Caco-2 (cell line): ENCODE results near the gene ZBTB38. TPM values are rescaled to one million over a fixed set of nuclear protein-coding genes. Genes with fewer than 3 reads are reported as not detected.
A peak's percentile ranks its signal among the peaks of the same experiment; 100 is the strongest.

ENCODE experiments used
- BruUV-seq: library from RNA; stranded (reverse); fragments of 400-500 nt; replicated peaks from 2 replicates; lab custom pipeline; 2021; lab: Mats Ljungman, UMichigan
- CTCF ChIA-PET: fragments of 300-600 bp; sonication (Branson Sonifier 250); formaldehyde crosslinking; loops from one replicate; lab custom pipeline; 2022; ENCODE audit warnings: antibody characterized with exemption; lab: Charles Lee
- POLR2A ChIA-PET: fragments of 300-600 bp; sonication (Branson Sonifier 250); formaldehyde crosslinking; loops from one replicate; lab custom pipeline; 2022; ENCODE audit warnings: antibody characterized with exemption; lab: Charles Lee
- DNase-seq, 2 experiments: peaks; one replicate each; pipeline versions ENCODE4 v3.0.0 to v3.0.0-alpha.2; 2020 to 2022
- H3K27me3 ChIP-seq: replicated peaks from 2 replicates; pipeline ENCODE4 v1.6.0; 2011; ENCODE audit warnings: low read length; ENCODE audit not compliant: control insufficient read depth, insufficient read depth
- H3K36me3 ChIP-seq: 2 replicates; pipeline ENCODE4 v1.5.1; 2011; ENCODE audit warnings: low read length; ENCODE audit not compliant: control insufficient read depth, insufficient read depth
- H3K4me1 ChIP-seq: fragments of 250-450 bp; sonication (Bioruptor Pico); 2 replicates; pipeline ENCODE4 v1.5.1; 2020; ENCODE audit warnings: mild to moderate bottlenecking
- H3K4me3 ChIP-seq: 2 replicates; pipeline ENCODE4 v1.5.1; 2011; ENCODE audit warnings: low read depth, mild to moderate bottlenecking, control low read depth, low read length
- H3K9me3 ChIP-seq: fragments of 250-450 bp; sonication (Bioruptor Pico); 2 replicates; pipeline ENCODE4 v1.5.1; 2020; ENCODE audit warnings: mild to moderate bottlenecking, moderate library complexity
- H3K27ac Mint-ChIP-seq: one replicate; pipeline ENCODE4 v1.8.0; 2022; ENCODE audit warnings: mixed read lengths; ENCODE audit not compliant: unreplicated experiment
- H3K27me3 Mint-ChIP-seq: one replicate; pipeline ENCODE4 v1.8.0; 2022; ENCODE audit warnings: mixed read lengths; ENCODE audit not compliant: insufficient read depth, unreplicated experiment
- H3K36me3 Mint-ChIP-seq: one replicate; pipeline ENCODE4 v1.8.0; 2022; ENCODE audit warnings: mild to moderate bottlenecking, mixed read lengths; ENCODE audit not compliant: insufficient read depth, unreplicated experiment
- H3K4me1 Mint-ChIP-seq: one replicate; pipeline ENCODE4 v1.8.0; 2022; ENCODE audit warnings: low read depth, mixed read lengths; ENCODE audit not compliant: unreplicated experiment
- H3K4me3 Mint-ChIP-seq: one replicate; pipeline ENCODE4 v1.8.0; 2022; ENCODE audit warnings: mild to moderate bottlenecking, moderate library complexity, mixed read lengths; ENCODE audit not compliant: unreplicated experiment
- H3K9me3 Mint-ChIP-seq: one replicate; pipeline ENCODE4 v1.8.0; 2022; ENCODE audit warnings: mixed read lengths; ENCODE audit not compliant: unreplicated experiment
- intact Hi-C: fragments of 100-400 bp; cut with micrococcal nuclease; formaldehyde crosslinking; loops from one replicate; pipeline ENCODE4 v1.10.0; 2022; ENCODE audit not compliant: unreplicated experiment
- total RNA-seq: library from RNA; stranded (reverse); gene quantifications from 2 replicates; pipeline ENCODE4 v1.2.3, GENCODE V29; 2022
- TF ChIP-seq, protein P1 (sequence below), 2 experiments: fragments of 200-600 bp in 1 of 2; IDR thresholded peaks; 1 replicate in 1 of 2; 2 replicates in 1 of 2; pipeline versions ENCODE4 v1.5.1 to v1.8.0; 2011 to 2022; ENCODE audit warnings: antibody characterized with exemption in 1 of 2, control low read depth in 1 of 2, inconsistent platforms in 1 of 2, low read depth in 1 of 2, low read length in 1 of 2, mild to moderate bottlenecking in 1 of 2, moderate library complexity in 1 of 2; ENCODE audit not compliant: insufficient read depth in 1 of 2, severe bottlenecking in 1 of 2, unreplicated experiment in 1 of 2

The ZBTB38 gene
- total RNA-seq, 1 experiment from 2014 or later, result 74.1 TPM

GRCh38 chr3:141401573-141402475 is 33.5 kb downstream of the ZBTB38 start:
- Histone ChIP-seq H3K4me3 (peak overlapping the region; percentile 70), H3K36me3 (peaks cover 9% of the 10 kb centered on the region; the same call in 1 of the 2 replicates), H3K27me3 (no peaks in the 10 kb centered on the region), H3K9me3 (no peaks in the 10 kb centered on the region), H3K4me1 (peaks cover 29% of the 10 kb centered on the region)
- H3K27ac Mint-ChIP-seq, result no peak overlapping the region
- BruUV-seq, result TSS peak; percentile 83
- no peaks in the 10 kb centered on the region for H3K9me3 Mint-ChIP-seq
- no peaks in the 10 kb centered on the region for H3K27me3 Mint-ChIP-seq
- peaks cover 22% of the 10 kb centered on the region for H3K36me3 Mint-ChIP-seq
- intact Hi-C loops, result loop anchor here (1.0 to 2.0 kb wide), 4 partner anchors 33 to 91 kb away; partner anchors contain the start of gene ZBTB38
- peak in 1 of 2 experiments; percentile 67 for DNase-seq
- ChIA-PET CTCF (interaction anchor here (1.2 to 1.9 kb wide), 2 partner anchors 32 to 53 kb away, joined by 4 to 7 read pairs; no protein-coding TSS in a partner anchor), POLR2A (interaction anchor here (0.6 to 0.7 kb wide), 3 partner anchors 35 to 1262 kb away, joined by 3 to 5 read pairs (median 3); no protein-coding TSS in a partner anchor)
- H3K4me3 Mint-ChIP-seq, result peak overlapping the region; percentile 67
- TF ChIP-seq, protein P1, sequence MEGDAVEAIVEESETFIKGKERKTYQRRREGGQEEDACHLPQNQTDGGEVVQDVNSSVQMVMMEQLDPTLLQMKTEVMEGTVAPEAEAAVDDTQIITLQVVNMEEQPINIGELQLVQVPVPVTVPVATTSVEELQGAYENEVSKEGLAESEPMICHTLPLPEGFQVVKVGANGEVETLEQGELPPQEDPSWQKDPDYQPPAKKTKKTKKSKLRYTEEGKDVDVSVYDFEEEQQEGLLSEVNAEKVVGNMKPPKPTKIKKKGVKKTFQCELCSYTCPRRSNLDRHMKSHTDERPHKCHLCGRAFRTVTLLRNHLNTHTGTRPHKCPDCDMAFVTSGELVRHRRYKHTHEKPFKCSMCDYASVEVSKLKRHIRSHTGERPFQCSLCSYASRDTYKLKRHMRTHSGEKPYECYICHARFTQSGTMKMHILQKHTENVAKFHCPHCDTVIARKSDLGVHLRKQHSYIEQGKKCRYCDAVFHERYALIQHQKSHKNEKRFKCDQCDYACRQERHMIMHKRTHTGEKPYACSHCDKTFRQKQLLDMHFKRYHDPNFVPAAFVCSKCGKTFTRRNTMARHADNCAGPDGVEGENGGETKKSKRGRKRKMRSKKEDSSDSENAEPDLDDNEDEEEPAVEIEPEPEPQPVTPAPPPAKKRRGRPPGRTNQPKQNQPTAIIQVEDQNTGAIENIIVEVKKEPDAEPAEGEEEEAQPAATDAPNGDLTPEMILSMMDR (IDR thresholded peaks at IDR 0.05; ENCODE audit: insufficient read depth in 1 of 2, low read depth in 1 of 2, low read length in 1 of 2, severe bottlenecking in 1 of 2, unreplicated experiment in 1 of 2), result no peak
- H3K4me1 Mint-ChIP-seq, result peaks cover 17% of the 10 kb centered on the region

DNA sequence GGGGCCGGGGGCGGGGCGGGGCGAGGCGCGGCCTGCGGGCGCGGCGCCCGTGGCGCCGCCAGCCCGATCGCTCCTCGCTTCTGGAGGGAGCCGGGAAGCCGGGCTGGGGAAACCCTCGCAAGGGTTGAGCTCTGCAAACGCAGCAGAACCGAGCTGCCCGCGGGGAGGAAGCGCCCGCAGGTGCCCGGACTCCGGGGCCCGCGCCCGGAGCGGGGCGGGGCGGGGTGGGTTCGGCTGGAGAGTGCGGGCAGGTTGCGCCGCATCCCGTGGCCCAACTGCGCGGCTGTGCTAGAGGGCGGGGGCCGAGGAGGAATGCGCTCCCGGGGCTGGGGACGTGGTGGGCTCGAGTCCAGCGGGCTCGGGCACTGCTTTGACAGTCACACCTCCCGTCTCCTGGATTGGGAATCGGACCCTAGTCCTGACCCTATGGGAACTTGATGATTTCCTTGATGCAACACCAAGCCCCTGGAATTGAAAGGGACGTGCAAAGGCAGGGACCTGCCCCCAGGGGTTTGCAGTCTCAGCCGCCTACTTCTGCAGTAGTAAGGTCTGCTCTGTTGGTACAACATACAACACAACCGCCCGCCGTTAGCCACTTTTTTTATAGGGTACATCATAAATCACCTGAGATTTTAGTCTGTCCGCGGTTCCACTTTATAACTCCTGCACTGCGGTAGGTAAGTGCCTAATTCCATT is 34.3 kb downstream of the ZBTB38 start:
- intact Hi-C loops, result loop anchor here (1.0 to 2.0 kb wide), 2 partner anchors 38 to 91 kb away; no protein-coding TSS in a partner anchor
- DNase-seq, result peak; percentile 59 to 70
- peaks cover 17% of the 10 kb centered on the region for H3K4me1 Mint-ChIP-seq
- Histone ChIP-seq H3K4me1 (peaks cover 29% of the 10 kb centered on the region), H3K36me3 (peaks cover 6% of the 10 kb centered on the region; the same call in 1 of the 2 replicates), H3K4me3 (peak overlapping the region; percentile 70), H3K27me3 (no peaks in the 10 kb centered on the region), H3K9me3 (no peaks in the 10 kb centered on the region)
- BruUV-seq, result no TSS peak
- no peaks in the 10 kb centered on the region for H3K27me3 Mint-ChIP-seq
- H3K4me3 Mint-ChIP-seq, result peak overlapping the region; percentile 67
- H3K27ac Mint-ChIP-seq, result no peak overlapping the region
- TF ChIP-seq, protein P1 (IDR thresholded peaks at IDR 0.05; ENCODE audit: insufficient read depth in 1 of 2, low read depth in 1 of 2, low read length in 1 of 2, severe bottlenecking in 1 of 2, unreplicated experiment in 1 of 2), result no peak
- H3K9me3 Mint-ChIP-seq, result no peaks in the 10 kb centered on the region
- CTCF ChIA-PET, result no interaction called here
- H3K36me3 Mint-ChIP-seq, result peaks cover 18% of the 10 kb centered on the region
- POLR2A ChIA-PET, result interaction anchor here (0.5 to 0.6 kb wide), 2 partner anchors 28 to 68 kb away, joined by 3 to 4 read pairs; no protein-coding TSS in a partner anchor

- POLR2A ChIA-PET, result no interaction called here
- no peaks in the 10 kb centered on the region for H3K9me3 Mint-ChIP-seq
- no peaks in the 10 kb centered on the region for H3K27me3 Mint-ChIP-seq
- Histone ChIP-seq H3K27me3 (no peaks in the 10 kb centered on the region), H3K4me1 (peaks cover 30% of the 10 kb centered on the region), H3K9me3 (no peaks in the 10 kb centered on the region), H3K4me3 (no peak overlapping the region), H3K36me3 (peaks cover 6% of the 10 kb centered on the region; the same call in 1 of the 2 replicates)
- TF ChIP-seq, protein P1 (IDR thresholded peaks at IDR 0.05; ENCODE audit: insufficient read depth in 1 of 2, low read depth in 1 of 2, low read length in 1 of 2, severe bottlenecking in 1 of 2, unreplicated experiment in 1 of 2), result no peak
- intact Hi-C loops, result loop anchor here (2.0 kb wide), 1 partner anchor 37 kb away; no protein-coding TSS in a partner anchor
- H3K27ac Mint-ChIP-seq, result no peak overlapping the region
- H3K4me3 Mint-ChIP-seq, result no peak overlapping the region
- BruUV-seq, result no TSS peak
- H3K4me1 Mint-ChIP-seq, result peaks cover 17% of the 10 kb centered on the region
- CTCF ChIA-PET, result no interaction called here
- DNase-seq, result no peak
- H3K36me3 Mint-ChIP-seq, result peaks cover 19% of the 10 kb centered on the region
Observed at GRCh38 chr3:141403576-141403975, 35.3 kb downstream of the ZBTB38 start.
